HG03558 (cell line): ENCODE data around the gene RBM44.

Source experiments
- ATAC-seq: cut with Tn5 transposase; IDR thresholded peaks from one replicate; pipeline ENCODE4 v1.9.1; 2021; ENCODE audit warnings: moderate number of reproducible peaks; ENCODE audit not compliant: unreplicated experiment; ENCODE audit errors: extremely low read depth

RBM44 gene

GRCh38 chr2:237882510-237883481 is 84.2 kb downstream of the RBM44 start:
- ATAC-seq = no peak

- no peak for ATAC-seq
Observed at GRCh38 chr2:237883951-237884446, 85.4 kb downstream of the RBM44 start.

DNA sequence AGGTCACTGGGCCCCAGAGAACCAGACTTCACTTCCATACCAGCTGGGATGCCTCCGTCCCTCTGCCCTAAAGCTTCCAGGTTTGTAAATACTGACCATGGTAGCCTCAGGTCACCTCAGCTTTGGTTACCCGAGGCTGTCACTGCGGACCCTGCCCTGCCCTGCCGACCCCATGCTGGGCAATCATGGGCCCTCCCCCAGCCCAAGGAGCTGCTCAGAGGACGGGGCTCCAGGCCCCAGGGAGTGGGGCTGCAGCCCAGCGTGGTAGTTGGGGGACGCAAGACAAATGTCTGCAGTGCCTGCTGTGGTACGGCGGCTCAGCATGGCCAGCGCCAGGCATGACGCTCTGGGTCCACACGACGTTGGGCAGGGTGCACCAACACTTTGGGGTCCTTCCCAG is 86.1 kb downstream of the RBM44 start:
- ATAC-seq = no peak

DNA sequence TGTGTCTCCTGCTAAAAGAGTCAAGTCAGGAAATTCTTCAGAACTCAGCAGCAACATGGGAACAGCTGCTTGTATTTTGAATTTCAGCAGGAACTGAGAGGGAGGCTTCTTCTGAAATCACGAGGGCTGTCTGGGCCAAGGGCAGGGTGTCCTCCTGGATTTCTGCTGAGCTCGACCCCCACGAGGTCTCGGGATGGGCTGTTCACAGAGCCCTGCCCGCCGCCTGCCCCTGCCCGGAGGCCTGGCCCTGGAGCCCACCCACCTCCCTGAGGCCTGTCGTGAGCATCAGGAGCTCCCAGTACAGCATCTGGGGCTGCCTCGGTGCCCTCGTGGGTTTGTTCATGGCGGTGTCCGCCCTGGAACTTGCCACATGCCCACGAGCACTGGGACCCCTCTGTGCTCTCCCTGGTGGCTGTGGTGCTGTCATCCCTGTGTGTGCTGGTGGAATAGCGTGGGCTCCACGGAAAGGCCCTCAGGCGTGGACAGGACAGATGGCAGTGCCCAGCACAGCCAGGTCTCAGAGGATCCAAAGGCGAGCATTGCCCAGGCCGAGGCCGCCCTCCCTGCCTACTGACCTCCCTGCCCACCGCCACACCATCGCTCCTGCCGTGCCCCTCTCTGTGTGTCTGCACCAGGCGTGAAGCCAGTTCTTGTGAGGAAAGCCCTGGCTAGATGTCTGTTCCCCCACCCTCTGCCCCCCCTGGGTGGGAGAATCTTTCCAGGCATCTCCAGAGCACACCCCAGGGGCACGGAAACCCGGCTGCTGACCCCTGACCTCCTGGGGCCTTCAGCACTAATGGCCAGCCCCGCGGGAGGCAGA is 86.7 kb downstream of the RBM44 start:
- no peak for ATAC-seq

DNA sequence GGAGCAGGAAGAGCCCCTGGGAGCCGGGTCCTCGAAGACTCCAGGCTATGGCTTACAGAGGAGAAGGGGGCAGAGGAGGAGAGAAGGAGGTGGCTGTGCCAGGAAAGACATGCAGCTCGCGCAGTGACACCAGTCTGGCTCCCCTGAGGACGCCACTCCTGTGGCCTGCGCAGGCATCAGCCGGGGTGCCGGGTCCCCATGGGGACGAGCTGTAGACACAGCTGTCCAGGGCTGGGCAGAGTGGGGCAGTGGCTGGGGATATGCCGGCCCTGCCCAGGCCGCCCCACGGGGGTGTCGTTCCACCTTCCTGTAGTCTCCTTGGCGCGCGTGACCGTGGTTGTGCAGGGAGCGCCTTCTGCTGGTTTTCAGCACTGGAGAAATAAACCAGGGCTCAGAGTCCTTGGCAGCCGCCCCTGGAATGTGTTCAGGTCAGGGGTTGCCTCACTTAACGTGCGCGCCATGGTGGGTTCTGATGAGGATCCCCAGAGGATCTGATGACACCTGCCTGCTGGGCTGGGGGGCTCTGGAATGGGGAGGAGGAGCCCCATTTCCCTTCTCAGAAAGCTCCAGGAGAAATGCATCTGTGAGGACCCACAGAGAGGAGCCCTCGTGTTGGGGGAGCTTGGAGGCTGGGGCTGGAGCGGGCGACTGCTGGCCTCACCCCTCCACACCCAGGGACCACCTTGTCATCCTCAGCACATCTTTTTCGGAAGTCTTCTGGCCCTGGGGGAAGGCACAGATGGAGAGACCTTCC is 87.5 kb downstream of the RBM44 start:
- no peak for ATAC-seq

GRCh38 chr2:237886685-237887481 is 88.3 kb downstream of the RBM44 start:
- ATAC-seq = no peak

DNA sequence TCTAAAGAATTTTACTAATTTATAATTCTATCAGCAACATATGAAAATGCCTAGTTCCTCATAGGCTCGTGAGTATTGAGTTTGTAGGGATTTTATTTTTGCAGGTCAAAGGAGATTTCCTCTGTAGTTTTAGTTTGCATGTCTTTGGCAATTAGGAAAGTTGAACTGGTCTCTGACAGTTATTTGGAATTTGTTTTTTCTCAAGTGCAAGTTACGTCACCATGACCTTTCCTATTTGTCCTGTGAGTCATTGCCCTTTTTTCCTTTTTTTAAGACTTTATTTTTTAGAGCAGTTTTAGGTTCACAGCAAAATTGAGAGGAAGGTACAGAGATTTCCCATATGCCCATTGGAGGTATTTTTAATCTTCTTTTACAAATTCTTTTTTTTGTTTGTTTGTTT is 89.8 kb downstream of the RBM44 start:
- no peak for ATAC-seq

GRCh38 chr2:237889016-237889415 is 90.4 kb downstream of the RBM44 start:
- ATAC-seq = no peak

DNA sequence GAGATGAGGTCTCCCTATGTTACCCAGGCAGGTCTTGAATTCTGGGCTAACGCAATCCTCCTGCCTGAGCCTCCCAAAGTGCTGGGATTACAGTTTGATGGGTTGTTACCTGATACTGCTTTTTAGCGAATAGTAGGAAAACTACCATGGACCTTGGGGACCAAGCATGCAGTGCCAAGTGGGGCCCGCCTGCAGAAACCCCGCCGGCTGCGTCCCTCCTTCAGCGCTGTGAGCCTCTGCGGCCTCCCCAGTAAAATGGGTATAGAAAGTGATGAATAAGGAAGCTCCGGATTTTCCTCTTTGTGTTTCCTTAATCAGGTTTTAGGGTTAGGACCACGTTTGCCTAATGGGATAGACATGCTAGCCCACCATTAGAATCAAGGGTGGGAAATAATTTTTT is 91.2 kb downstream of the RBM44 start:
- no peak for ATAC-seq
